GM12878 (cell line): Measurements from ENCODE around the gene DNASE1L1.

ENCODE experiments used
- EGR1 ChIP-seq, 2 experiments: IDR thresholded peaks; 1 replicate in 1 of 2; 2 replicates in 1 of 2; pipeline ENCODE4 v1.6.1; 2011 to 2012; ENCODE audit warnings: low read depth in 2 of 2, low read length in 2 of 2, borderline replicate concordance in 1 of 2, mild to moderate bottlenecking in 1 of 2, moderate library complexity in 1 of 2
- EZH2 ChIP-seq: IDR thresholded peaks from 2 replicates; pipeline ENCODE4 v1.6.1; 2012; ENCODE audit warnings: low read depth, mild to moderate bottlenecking, control low read depth, inconsistent platforms, low read length, borderline replicate concordance; ENCODE audit not compliant: control insufficient read depth
- MYC ChIP-seq: IDR thresholded peaks from 2 replicates; pipeline ENCODE4 v1.6.1; 2011; ENCODE audit warnings: mild to moderate bottlenecking, low read length, moderate library complexity, inconsistent platforms; ENCODE audit not compliant: insufficient read depth, insufficient replicate concordance, insufficient read length, severe bottlenecking
- TCF3 ChIP-seq: IDR thresholded peaks from 2 replicates; pipeline ENCODE4 v1.6.1; 2012; ENCODE audit warnings: low read depth, mild to moderate bottlenecking, low read length, borderline replicate concordance; ENCODE audit not compliant: insufficient read depth
- ZNF592 ChIP-seq: fragments of 450-650 bp; IDR thresholded peaks from 2 replicates; pipeline ENCODE4 v1.6.1; 2017; ENCODE audit warnings: mild to moderate bottlenecking, moderate library complexity
- TF ChIP-seq, protein P1 (sequence below), 3 experiments: IDR thresholded peaks in 2 of 3; conservative IDR thresholded peaks in 1 of 3; 2 replicates each; pipeline ENCODE4 v1.5.1; 2011; ENCODE audit warnings: low read depth in 3 of 3, low read length in 3 of 3, mild to moderate bottlenecking in 3 of 3, control low read depth in 2 of 3, moderate library complexity in 2 of 3, inconsistent platforms in 1 of 3, mixed read lengths in 1 of 3; ENCODE audit not compliant: control insufficient read depth in 2 of 3, insufficient read depth in 1 of 3; ENCODE audit errors: extremely low read depth in 1 of 3

DNA sequence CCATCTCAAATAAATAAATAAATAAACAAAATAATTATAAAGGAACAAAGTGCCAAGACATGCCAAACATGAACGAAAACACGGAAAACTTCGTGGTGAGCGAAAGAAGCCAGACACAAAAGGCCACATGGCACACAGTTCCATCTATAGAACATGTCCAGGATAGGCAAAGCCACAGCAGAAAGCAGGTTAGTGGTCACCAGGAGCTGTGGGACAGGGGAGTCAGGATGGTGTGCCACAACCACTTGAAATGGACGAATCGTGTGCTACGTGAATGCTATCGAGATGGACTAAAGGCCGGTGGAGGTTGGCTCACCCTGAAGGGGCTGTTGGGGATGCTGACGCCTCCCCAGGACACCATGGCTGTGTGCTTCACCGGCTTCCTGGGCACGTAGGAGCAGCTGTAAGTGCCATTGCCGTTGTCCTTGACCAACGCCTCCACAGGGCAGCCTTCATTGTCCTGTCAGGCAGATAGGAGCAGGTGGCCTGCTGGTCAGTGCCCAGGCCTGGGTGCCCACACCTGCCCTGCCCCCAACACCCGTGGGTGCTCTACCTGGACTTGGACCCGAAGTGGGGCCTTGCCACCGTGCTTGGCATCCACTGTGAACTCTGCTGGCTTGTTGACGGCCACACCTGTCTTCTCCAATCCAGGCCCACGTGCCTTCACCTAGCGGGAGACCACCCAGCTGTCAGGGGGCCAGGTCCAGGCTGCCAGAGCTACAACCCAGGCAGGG, 45.2 kb downstream of the DNASE1L1 start:
- TF ChIP-seq ZNF592 (no peak), MYC (no peak), EGR1 (IDR thresholded peaks at IDR 0.05; ENCODE audit: borderline replicate concordance in 1 of 2, low read depth in 2 of 2, low read length in 2 of 2) (no peak), TCF3 (no peak), EZH2 (no peak)
- TF ChIP-seq, protein P1, sequence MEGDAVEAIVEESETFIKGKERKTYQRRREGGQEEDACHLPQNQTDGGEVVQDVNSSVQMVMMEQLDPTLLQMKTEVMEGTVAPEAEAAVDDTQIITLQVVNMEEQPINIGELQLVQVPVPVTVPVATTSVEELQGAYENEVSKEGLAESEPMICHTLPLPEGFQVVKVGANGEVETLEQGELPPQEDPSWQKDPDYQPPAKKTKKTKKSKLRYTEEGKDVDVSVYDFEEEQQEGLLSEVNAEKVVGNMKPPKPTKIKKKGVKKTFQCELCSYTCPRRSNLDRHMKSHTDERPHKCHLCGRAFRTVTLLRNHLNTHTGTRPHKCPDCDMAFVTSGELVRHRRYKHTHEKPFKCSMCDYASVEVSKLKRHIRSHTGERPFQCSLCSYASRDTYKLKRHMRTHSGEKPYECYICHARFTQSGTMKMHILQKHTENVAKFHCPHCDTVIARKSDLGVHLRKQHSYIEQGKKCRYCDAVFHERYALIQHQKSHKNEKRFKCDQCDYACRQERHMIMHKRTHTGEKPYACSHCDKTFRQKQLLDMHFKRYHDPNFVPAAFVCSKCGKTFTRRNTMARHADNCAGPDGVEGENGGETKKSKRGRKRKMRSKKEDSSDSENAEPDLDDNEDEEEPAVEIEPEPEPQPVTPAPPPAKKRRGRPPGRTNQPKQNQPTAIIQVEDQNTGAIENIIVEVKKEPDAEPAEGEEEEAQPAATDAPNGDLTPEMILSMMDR (IDR thresholded peaks at IDR 0.05 in 2 of 3, conservative IDR thresholded peaks at IDR 0.05 in 1 of 3; ENCODE audit: control insufficient read depth in 2 of 3, extremely low read depth in 1 of 3, insufficient read depth in 1 of 3, low read depth in 3 of 3, low read length in 3 of 3): no peak
